ENCODE measurements around the gene MEX3B.

GRCh38 chr15:82093325-82093724, 47.5 kb upstream of the MEX3B start:
- TF ChIP-seq, protein P1, sequence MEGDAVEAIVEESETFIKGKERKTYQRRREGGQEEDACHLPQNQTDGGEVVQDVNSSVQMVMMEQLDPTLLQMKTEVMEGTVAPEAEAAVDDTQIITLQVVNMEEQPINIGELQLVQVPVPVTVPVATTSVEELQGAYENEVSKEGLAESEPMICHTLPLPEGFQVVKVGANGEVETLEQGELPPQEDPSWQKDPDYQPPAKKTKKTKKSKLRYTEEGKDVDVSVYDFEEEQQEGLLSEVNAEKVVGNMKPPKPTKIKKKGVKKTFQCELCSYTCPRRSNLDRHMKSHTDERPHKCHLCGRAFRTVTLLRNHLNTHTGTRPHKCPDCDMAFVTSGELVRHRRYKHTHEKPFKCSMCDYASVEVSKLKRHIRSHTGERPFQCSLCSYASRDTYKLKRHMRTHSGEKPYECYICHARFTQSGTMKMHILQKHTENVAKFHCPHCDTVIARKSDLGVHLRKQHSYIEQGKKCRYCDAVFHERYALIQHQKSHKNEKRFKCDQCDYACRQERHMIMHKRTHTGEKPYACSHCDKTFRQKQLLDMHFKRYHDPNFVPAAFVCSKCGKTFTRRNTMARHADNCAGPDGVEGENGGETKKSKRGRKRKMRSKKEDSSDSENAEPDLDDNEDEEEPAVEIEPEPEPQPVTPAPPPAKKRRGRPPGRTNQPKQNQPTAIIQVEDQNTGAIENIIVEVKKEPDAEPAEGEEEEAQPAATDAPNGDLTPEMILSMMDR (IDR thresholded peaks at IDR 0.05; ENCODE audit: insufficient read depth, low read depth, low read length): no peak
- no peak for TF ChIP-seq EZH2 (IDR thresholded peaks at IDR 0.05; ENCODE audit: insufficient read depth, low read length)

All from astrocyte (in vitro differentiated cells and primary cell).